Measurements from ENCODE around the gene VCPKMT.

The VCPKMT gene

GRCh38 chr14:50068496-50068895 lies 47.9 kb downstream of the VCPKMT start:
- no peak for DNase-seq (ENCODE audit: extremely low read depth in 1 of 2, low read depth in 1 of 2)

GRCh38 chr14:50067723-50068495 lies 48.5 kb downstream of the VCPKMT start:
- no peak for DNase-seq (ENCODE audit: extremely low read depth in 1 of 2, low read depth in 1 of 2)

GRCh38 chr14:50065583-50065982 lies 50.8 kb downstream of the VCPKMT start:
- no peak for DNase-seq (ENCODE audit: extremely low read depth in 1 of 2, low read depth in 1 of 2)

GRCh38 chr14:50064993-50065392 lies 51.4 kb downstream of the VCPKMT start:
- no peak for DNase-seq (ENCODE audit: extremely low read depth in 1 of 2, low read depth in 1 of 2)

- DNase-seq (ENCODE audit: extremely low read depth in 1 of 2, low read depth in 1 of 2): no peak
Measured at GRCh38 chr14:50063876-50064420, 52.4 kb downstream of the VCPKMT start.

GRCh38 chr14:50062438-50063085 lies 53.8 kb downstream of the VCPKMT start:
- peak; percentile 57 to 61 for DNase-seq (ENCODE audit: extremely low read depth in 1 of 2, low read depth in 1 of 2)

DNA sequence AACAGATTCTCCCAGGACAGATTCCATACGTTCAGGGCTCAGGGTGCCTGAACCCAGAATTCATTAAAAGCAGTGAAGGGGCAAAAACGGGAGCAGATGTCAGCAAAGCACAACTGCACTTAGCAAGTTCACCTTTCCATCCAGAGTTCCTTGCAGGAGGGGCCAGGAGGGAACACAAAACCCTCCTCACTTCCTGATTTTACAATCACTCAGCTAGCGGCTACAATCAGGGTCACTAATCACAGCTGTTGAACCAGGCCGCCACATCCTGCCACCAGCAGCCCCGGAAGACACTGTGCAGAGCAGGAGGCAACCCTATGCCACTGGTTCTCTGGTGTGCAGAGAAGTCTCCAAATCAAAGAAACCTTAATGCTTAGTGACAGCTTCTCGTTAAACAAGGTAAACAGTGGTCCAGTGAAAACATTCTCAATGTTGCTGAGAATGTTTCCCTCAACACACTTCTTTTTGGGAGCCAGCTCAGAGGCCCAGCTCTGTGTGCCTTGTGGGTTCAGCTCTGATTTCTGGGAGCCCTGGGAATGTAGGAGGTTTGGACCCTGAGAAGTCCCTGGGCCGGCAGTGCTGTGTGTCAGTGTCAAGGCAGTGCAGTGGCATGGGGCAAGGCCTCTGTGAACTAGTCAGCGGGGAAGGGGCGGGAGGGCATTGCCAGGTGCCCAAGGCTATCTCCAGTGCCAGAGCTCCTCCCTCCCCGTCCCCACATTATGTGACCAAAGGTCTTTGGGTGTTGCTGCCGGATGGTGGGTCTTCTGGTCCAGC lies 54.5 kb downstream of the VCPKMT start:
- peak in 1 of 2 donors; percentile 38 for DNase-seq (ENCODE audit: extremely low read depth in 1 of 2, low read depth in 1 of 2)

DNA sequence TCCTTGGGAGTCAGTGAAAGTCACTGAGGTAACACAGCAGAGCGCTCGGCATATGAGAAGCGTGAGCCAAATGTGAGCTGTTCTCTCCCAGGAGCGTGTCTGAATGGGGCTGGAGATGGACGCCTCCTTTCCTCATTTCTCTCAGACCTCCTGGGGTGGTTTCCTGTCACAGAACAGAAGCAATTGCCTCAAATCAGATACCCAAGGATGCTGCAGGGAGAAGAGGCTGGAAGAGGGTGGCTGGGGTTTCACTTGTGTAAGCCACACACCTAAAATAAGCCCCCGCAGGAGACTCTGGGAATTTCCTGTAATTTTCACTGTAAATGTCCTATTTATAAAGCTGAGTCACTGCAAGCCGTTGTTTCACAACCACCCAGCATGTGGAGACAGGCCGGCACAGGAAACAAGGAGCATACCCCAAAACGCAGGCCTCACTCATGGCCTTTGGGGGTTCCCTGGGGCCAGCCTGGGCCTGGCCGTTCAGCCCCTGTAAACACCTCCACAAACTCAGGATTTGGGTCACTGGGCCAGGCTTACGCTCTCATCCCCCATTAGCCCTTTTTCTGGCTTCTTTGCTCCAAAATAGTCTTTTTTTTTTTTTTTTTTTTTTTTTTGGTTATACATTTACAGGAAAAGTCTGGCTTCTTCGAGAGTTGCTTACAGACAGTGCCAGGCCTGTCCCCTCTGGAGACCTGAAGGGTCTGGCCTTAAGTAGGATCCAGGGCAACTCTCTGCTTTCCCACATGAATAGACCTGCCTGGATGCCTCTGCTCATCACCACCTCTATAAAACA lies 55.3 kb downstream of the VCPKMT start:
- DNase-seq (ENCODE audit: extremely low read depth in 1 of 2, low read depth in 1 of 2): no peak

GRCh38 chr14:50059763-50060616 lies 56.4 kb downstream of the VCPKMT start:
- no peak for DNase-seq (ENCODE audit: extremely low read depth in 1 of 2, low read depth in 1 of 2)

All from activated CD8-positive, alpha-beta memory T cell treated with anti-CD3 and anti-CD28 coated beads for 1 hour (primary cell).